ENCODE data around the gene BAD. TPM values are rescaled to one million over a fixed set of nuclear protein-coding genes. Genes with fewer than 3 reads are reported as not detected.

BAD gene
- total and polyA plus RNA-seq, 10 of the 15 experiments (the other 5 are each of a cell fraction or from before 2014, with no cell fraction given) = 1.5 to 67.2 (median 39.6) TPM

- TF ChIP-seq SMARCA5 (IDR thresholded peaks at IDR 0.05) = no peak
- no peak for TF ChIP-seq EGR1 (IDR thresholded peaks at IDR 0.05; ENCODE audit: borderline replicate concordance in 1 of 2, low read depth in 2 of 2, low read length in 2 of 2)
- peak; percentile 53 for TF ChIP-seq POLR2A (IDR thresholded peaks at IDR 0.05; ENCODE audit: low read depth, low read length)
- no peak for TF ChIP-seq IRF3 (IDR thresholded peaks at IDR 0.05)
- no peak for TF ChIP-seq TBL1XR1 (IDR thresholded peaks at IDR 0.05; ENCODE audit: low read depth, low read length)
- no peak for TF ChIP-seq NFIC (IDR thresholded peaks at IDR 0.05; ENCODE audit: low read depth, low read length)
- TF ChIP-seq IKZF2 (IDR thresholded peaks at IDR 0.05) = no peak
- TF ChIP-seq SP1 (IDR thresholded peaks at IDR 0.05; ENCODE audit: low read depth, low read length) = no peak
- no peak for TF ChIP-seq NFXL1 (IDR thresholded peaks at IDR 0.05; ENCODE audit: borderline replicate concordance)
- no peak for TF ChIP-seq ZNF274 (IDR thresholded peaks at IDR 0.05; ENCODE audit: insufficient read depth, insufficient read length)
These were observed 61.3 kb downstream of the BAD start (continued) for GRCh38 chr11:64223001-64223651.

GRCh38 chr11:64222651-64223000 is 61.8 kb downstream of the BAD start:
- BruUV-seq (replicated peaks) = no TSS peak
- POLR2A ChIA-PET = interaction anchor here (1.4 to 9.7 kb wide), 4 partner anchors 12 to 21 kb away, joined by 5 to 85 read pairs (median 41); partner anchors contain the start of genes FERMT3, FKBP2 and PPP1R14B

More at GRCh38 chr11:64222651-64223000, 61.8 kb downstream of the BAD start:
- no peak overlapping the region for H3K4me2 ChIP-seq (ENCODE audit: control insufficient read depth, insufficient read depth)
- no peak overlapping the region for H2AFZ ChIP-seq (ENCODE audit: control insufficient read depth, low read depth, low read length)
- FAIRE-seq (no peak), ATAC-seq (no peak), DNase-seq (ENCODE audit: low read depth, low spot score) (no peak)
- RAD21 ChIA-PET (ENCODE audit: unreplicated experiment) = interaction anchor here (1.6 kb wide), 1 partner anchor 18 kb away, joined by 5 read pairs; no protein-coding TSS in a partner anchor
- no peak overlapping the region for H3K27ac ChIP-seq (ENCODE audit: control insufficient read depth, insufficient read depth)
- peaks cover 29% of the 10 kb centered on the region for H3K79me2 ChIP-seq (ENCODE audit: control insufficient read depth, insufficient read depth, low read length)
- SMC1A ChIA-PET (ENCODE audit: uncharacterized antibody, unreplicated experiment) = interaction anchor here (5.4 kb wide), 1 partner anchor 16 kb away, joined by 56 read pairs; the partner anchor contains the start of gene FERMT3
- H3K9ac ChIP-seq (ENCODE audit: control insufficient read depth, insufficient read depth, low read length) = no peak overlapping the region
- WGBS (ENCODE audit: insufficient coverage, insufficient replicate concordance, low lambda C conversion rate, missing lambda C conversion rate) = 76% methylated on average over 9 of the region's 9 CpGs
- intact Hi-C loops (cut with micrococcal nuclease; ENCODE audit: unreplicated experiment) = no loop called here
- H3K4me1 ChIP-seq (ENCODE audit: control insufficient read depth, insufficient read depth, low read length) = peaks cover 6% of the 10 kb centered on the region
- TF ChIP-seq PBX3 (IDR thresholded peaks at IDR 0.05; ENCODE audit: insufficient replicate concordance, low read depth, low read length) (no peak), NFXL1 (IDR thresholded peaks at IDR 0.05; ENCODE audit: borderline replicate concordance) (no peak), TCF3 (IDR thresholded peaks at IDR 0.05; ENCODE audit: borderline replicate concordance, insufficient read depth, low read depth, low read length) (no peak), POLR2AphosphoS5 (IDR thresholded peaks at IDR 0.05; ENCODE audit: low read length) (no peak), BACH1 (IDR thresholded peaks at IDR 0.05; ENCODE audit: borderline replicate concordance) (no peak), SREBF2 (IDR thresholded peaks at IDR 0.05; ENCODE audit: low read length) (no peak), ESRRA (IDR thresholded peaks at IDR 0.05; ENCODE audit: low read length) (no peak)
- H3K36me3 ChIP-seq (ENCODE audit: control insufficient read depth in 2 of 2, insufficient read depth in 2 of 2, low read length in 1 of 2) = peaks cover 24 to 27% of the 10 kb centered on the region in 2 experiments
- H3K9me3 ChIP-seq (replicated peaks; ENCODE audit: control insufficient read depth, insufficient read depth, low read length) = no peaks in the 10 kb centered on the region
- in situ Hi-C loops (cut with MboI) = no loop called here
- no peaks in the 10 kb centered on the region for H4K20me1 ChIP-seq (ENCODE audit: control insufficient read depth, insufficient read depth)
- CTCF ChIA-PET = no interaction called here
- H3K4me3 ChIP-seq = no peak overlapping the region
- H3K27me3 ChIP-seq (replicated peaks in 1 of 2; ENCODE audit: control insufficient read depth in 2 of 2, insufficient read depth in 2 of 2, low read length in 1 of 2) = no peaks in the 10 kb centered on the region
